ENCODE results near the gene TMEM151A. TPM values are rescaled to one million over a fixed set of nuclear protein-coding genes. Genes with fewer than 3 reads are reported as not detected.

The TMEM151A gene
- total and polyA plus RNA-seq, 2 donors (not counting 1 experiment from before 2014, with no cell fraction given) = under 0.01 TPM; not detected in 1

GRCh38 chr11:66264914-66265313 is 26.8 kb upstream of the TMEM151A start:
- no peak overlapping the region for H3K27ac ChIP-seq (ENCODE audit: insufficient read depth, low read length)
- peaks cover 12% of the 10 kb centered on the region for H3K79me2 ChIP-seq (ENCODE audit: control insufficient read depth, insufficient read depth, low read length)
- H3K4me3 ChIP-seq (replicated peaks in 1 of 4; ENCODE audit: control extremely low read depth in 1 of 4, insufficient read depth in 1 of 4, low read depth in 3 of 4, low read length in 4 of 4) = no peak overlapping the region
- H3K36me3 ChIP-seq (ENCODE audit: control insufficient read depth, insufficient read depth, low read length) = peaks cover 23% of the 10 kb centered on the region
- H3K4me1 ChIP-seq (ENCODE audit: control insufficient read depth, extremely low read depth, insufficient read depth, low read length) = peaks cover 3% of the 10 kb centered on the region
- no peak overlapping the region for H3K4me2 ChIP-seq (ENCODE audit: extremely low read depth, insufficient read depth, low read length)
- H2AFZ ChIP-seq (ENCODE audit: low read length) = no peak overlapping the region
- H3K9me3 ChIP-seq (ENCODE audit: control insufficient read depth, insufficient read depth, low read depth, low read length) = no peaks in the 10 kb centered on the region
- H3K9ac ChIP-seq (ENCODE audit: insufficient read depth, low read length) = no peak overlapping the region
- TF ChIP-seq CTCF (conservative IDR thresholded peaks at IDR 0.05 in 1 of 2, IDR thresholded peaks at IDR 0.05 in 1 of 2; ENCODE audit: low read depth in 1 of 2, low read length in 2 of 2) (peak in 1 of 2 donors; percentile 28), EZH2 (IDR thresholded peaks at IDR 0.05; ENCODE audit: low read length, missing control alignments) (no peak)
- no peak for DNase-seq (ENCODE audit: low read depth in 2 of 2)
- H4K20me1 ChIP-seq (ENCODE audit: control insufficient read depth, extremely low read depth, insufficient read depth, low read length) = no peaks in the 10 kb centered on the region
- H3K27me3 ChIP-seq (ENCODE audit: control insufficient read depth, insufficient read depth, low read length) = no peaks in the 10 kb centered on the region

- no peak for DNase-seq (ENCODE audit: low read depth in 2 of 2)
- Histone ChIP-seq H3K9me3 (ENCODE audit: control insufficient read depth, insufficient read depth, low read depth, low read length) (no peaks in the 10 kb centered on the region), H3K79me2 (ENCODE audit: control insufficient read depth, insufficient read depth, low read length) (peaks cover 21% of the 10 kb centered on the region), H3K36me3 (ENCODE audit: control insufficient read depth, insufficient read depth, low read length) (peaks cover 23% of the 10 kb centered on the region), H3K4me3 (replicated peaks in 1 of 4; ENCODE audit: control extremely low read depth in 1 of 4, insufficient read depth in 1 of 4, low read depth in 3 of 4, low read length in 4 of 4) (no peak overlapping the region), H3K27ac (ENCODE audit: insufficient read depth, low read length) (no peak overlapping the region), H3K27me3 (ENCODE audit: control insufficient read depth, insufficient read depth, low read length) (no peaks in the 10 kb centered on the region), H3K4me1 (ENCODE audit: control insufficient read depth, extremely low read depth, insufficient read depth, low read length) (peaks cover 4% of the 10 kb centered on the region), H4K20me1 (ENCODE audit: control insufficient read depth, extremely low read depth, insufficient read depth, low read length) (no peaks in the 10 kb centered on the region), H3K4me2 (ENCODE audit: extremely low read depth, insufficient read depth, low read length) (no peak overlapping the region), H2AFZ (ENCODE audit: low read length) (no peak overlapping the region), H3K9ac (ENCODE audit: insufficient read depth, low read length) (no peak overlapping the region)
- TF ChIP-seq EZH2 (IDR thresholded peaks at IDR 0.05; ENCODE audit: low read length, missing control alignments) = no peak
- no peak for TF ChIP-seq CTCF (conservative IDR thresholded peaks at IDR 0.05 in 1 of 2, IDR thresholded peaks at IDR 0.05 in 1 of 2; ENCODE audit: low read depth in 1 of 2, low read length in 2 of 2)
Measured at GRCh38 chr11:66265531-66266377, 25.9 kb upstream of the TMEM151A start.

- H3K27ac ChIP-seq (ENCODE audit: insufficient read depth, low read length) = peak overlapping the region; percentile 57
- TF ChIP-seq CTCF (conservative IDR thresholded peaks at IDR 0.05 in 1 of 2, IDR thresholded peaks at IDR 0.05 in 1 of 2; ENCODE audit: low read depth in 1 of 2, low read length in 2 of 2) = no peak
- TF ChIP-seq EZH2 (IDR thresholded peaks at IDR 0.05; ENCODE audit: low read length, missing control alignments) = no peak
Measured at GRCh38 chr11:66266378-66267038, 25.2 kb upstream of the TMEM151A start.

More at GRCh38 chr11:66266378-66267038, 25.2 kb upstream of the TMEM151A start:
- no peak overlapping the region for H2AFZ ChIP-seq (ENCODE audit: low read length)
- H3K4me3 ChIP-seq (replicated peaks in 1 of 4; ENCODE audit: control extremely low read depth in 1 of 4, insufficient read depth in 1 of 4, low read depth in 3 of 4, low read length in 4 of 4) = peak overlapping the region; percentile 33 to 100 (median 70)
- H3K27me3 ChIP-seq (ENCODE audit: control insufficient read depth, insufficient read depth, low read length) = no peaks in the 10 kb centered on the region
- H3K4me2 ChIP-seq (ENCODE audit: extremely low read depth, insufficient read depth, low read length) = peak overlapping the region; percentile 49
- no peaks in the 10 kb centered on the region for H3K9me3 ChIP-seq (ENCODE audit: control insufficient read depth, insufficient read depth, low read depth, low read length)
- H3K4me1 ChIP-seq (ENCODE audit: control insufficient read depth, extremely low read depth, insufficient read depth, low read length) = peaks cover 4% of the 10 kb centered on the region
- H3K9ac ChIP-seq (ENCODE audit: insufficient read depth, low read length) = no peak overlapping the region
- no peak for DNase-seq (ENCODE audit: low read depth in 2 of 2)
- H3K36me3 ChIP-seq (ENCODE audit: control insufficient read depth, insufficient read depth, low read length) = peaks cover 23% of the 10 kb centered on the region
- no peaks in the 10 kb centered on the region for H4K20me1 ChIP-seq (ENCODE audit: control insufficient read depth, extremely low read depth, insufficient read depth, low read length)
- peaks cover 25% of the 10 kb centered on the region for H3K79me2 ChIP-seq (ENCODE audit: control insufficient read depth, insufficient read depth, low read length)

Data from fibroblast of lung (primary cell).